Measurements from ENCODE around the gene ZKSCAN7.
"Not testable (repeated sequence)": the region's sequence is repeated elsewhere in the genome, so short reads cannot be mapped to it uniquely, and the experiment has no call there.

Gene ZKSCAN7

GRCh38 chr3:44577354-44577952, 22.5 kb downstream of the ZKSCAN7 start:
- not testable (repeated sequence) for DNase-seq (ENCODE audit: low spot score)

GRCh38 chr3:44578316-44578715, 23.3 kb downstream of the ZKSCAN7 start:
- DNase-seq (ENCODE audit: low spot score): not testable (repeated sequence)

- not testable (repeated sequence) for DNase-seq (ENCODE audit: low spot score)
Measured at GRCh38 chr3:44578924-44579515, 24.0 kb downstream of the ZKSCAN7 start.

GRCh38 chr3:44579749-44580148, 24.8 kb downstream of the ZKSCAN7 start:
- DNase-seq (ENCODE audit: low spot score): not testable (repeated sequence)

GRCh38 chr3:44580971-44581370, 26.0 kb downstream of the ZKSCAN7 start:
- not testable (repeated sequence) for DNase-seq (ENCODE audit: low spot score)

- DNase-seq (ENCODE audit: low spot score): peak; percentile 91
Measured at GRCh38 chr3:44584646-44585501, 29.9 kb downstream of the ZKSCAN7 start, which contains the start of gene ZNF660. Gene ZNF660 (plus strand): TSS chr3:44584964. CDS start chr3:44594194, 9,230 bp downstream.

GRCh38 chr3:44596621-44597020, 41.6 kb downstream of the ZKSCAN7 start:
- DNase-seq (ENCODE audit: low spot score): no peak

- DNase-seq (ENCODE audit: low spot score): no peak
Measured at GRCh38 chr3:44601749-44602148, 46.8 kb downstream of the ZKSCAN7 start.

GRCh38 chr3:44612678-44613077, 57.7 kb downstream of the ZKSCAN7 start:
- DNase-seq (ENCODE audit: low spot score): no peak
